CD4-positive, alpha-beta T cell treated with Interleukin-6 for 4 hours (primary cell): ENCODE measurements around the gene OR10J5.
"Not testable (repeated sequence)": the region's sequence is repeated elsewhere in the genome, so short reads cannot be mapped to it uniquely, and the experiment has no call there.

Source experiments
- DNase-seq: peaks from one replicate; pipeline ENCODE4 v3.0.0-alpha.2; 2020; ENCODE audit warnings: mixed read lengths

Gene OR10J5

GRCh38 chr1:159535907-159536306 is at the start of gene OR10J5:
OR10J5 (minus strand) TSS chr1:159536007; CDS start chr1:159536007, 0 bp downstream.
- DNase-seq = no peak

DNA sequence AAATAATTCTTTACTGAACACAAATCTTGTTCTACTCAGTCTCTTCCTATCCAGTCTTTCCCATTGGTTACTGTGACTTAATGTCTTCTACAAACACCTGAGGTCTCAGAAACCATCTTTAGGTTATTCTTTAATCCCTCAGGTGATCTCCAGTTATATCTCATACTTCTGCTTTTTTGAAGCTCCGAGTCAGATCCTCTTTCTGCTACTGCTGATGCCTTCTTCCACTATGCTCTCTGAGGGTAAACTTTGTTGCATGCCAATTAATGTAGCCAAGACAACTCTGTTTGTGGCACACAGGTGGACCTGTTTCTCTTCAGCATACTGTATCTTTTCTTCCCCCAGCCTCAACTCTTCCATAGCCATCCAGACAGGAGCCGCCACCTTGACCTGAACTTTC is 48.7 kb upstream of the OR10J5 start:
- DNase-seq = no peak

GRCh38 chr1:159581422-159581821 is 45.6 kb upstream of the OR10J5 start:
- no peak for DNase-seq

- no peak for DNase-seq
Observed at GRCh38 chr1:159580340-159580739, 44.5 kb upstream of the OR10J5 start.

GRCh38 chr1:159577446-159577845 is 41.6 kb upstream of the OR10J5 start:
- no peak for DNase-seq

GRCh38 chr1:159562680-159563079 is 26.9 kb upstream of the OR10J5 start:
- DNase-seq = no peak

DNA sequence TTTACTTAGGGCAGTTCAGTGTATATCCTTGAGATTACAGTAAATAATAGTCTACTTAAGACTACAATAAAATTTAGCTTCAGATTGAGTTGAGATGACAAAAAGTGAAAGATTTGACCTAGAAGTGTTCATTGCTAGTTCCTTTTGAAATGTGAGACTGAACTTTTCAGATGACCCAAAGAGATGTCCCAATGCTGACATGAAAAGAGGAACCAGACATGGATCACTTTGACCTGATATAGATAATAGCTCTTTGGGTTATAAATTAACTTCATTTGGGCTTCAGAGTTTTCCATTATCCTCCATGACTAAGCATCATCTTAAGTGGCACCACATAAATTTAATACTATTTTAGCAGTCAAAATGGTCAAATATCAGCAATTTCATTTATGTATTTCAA is 25.7 kb upstream of the OR10J5 start:
- no peak for DNase-seq

DNA sequence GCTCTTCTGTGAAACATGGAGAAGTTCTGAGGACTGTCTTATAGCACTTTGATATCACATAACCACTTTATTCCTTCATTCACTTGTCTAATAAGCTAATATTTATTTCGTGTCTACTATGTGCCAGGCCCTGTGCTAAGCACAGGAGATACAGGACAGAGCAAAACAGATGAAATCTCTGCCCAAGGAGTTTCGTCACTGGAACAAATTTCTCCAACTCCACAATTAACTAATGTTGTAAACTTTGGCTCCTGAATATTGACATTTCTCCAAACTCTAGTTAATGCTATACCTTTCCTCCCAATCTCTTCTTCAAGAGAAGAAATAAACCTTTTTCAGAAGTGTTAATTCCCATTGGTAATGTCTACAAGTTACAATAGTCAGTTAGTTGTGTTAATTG is 24.8 kb upstream of the OR10J5 start:
- DNase-seq = no peak

DNA sequence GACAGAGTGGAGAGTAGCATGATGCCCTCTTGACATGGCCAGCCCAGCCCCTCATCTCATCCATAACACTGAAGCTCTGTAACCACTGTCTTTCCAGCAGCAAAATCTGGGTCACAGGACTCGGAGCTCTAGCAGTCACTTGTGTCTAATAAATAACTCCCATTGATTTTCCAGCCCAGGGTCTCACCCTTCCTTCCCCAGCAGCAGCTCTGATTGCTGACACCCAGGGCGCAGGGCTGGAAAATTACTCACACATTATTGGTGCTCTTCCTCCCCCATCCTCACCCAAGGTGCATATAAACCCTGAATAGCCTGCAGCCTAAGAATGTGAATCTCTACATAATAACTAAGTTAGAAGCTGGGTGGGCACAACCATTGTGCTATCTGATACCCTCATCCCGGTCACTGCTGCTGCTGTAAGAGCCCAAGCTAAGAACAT is 21.1 kb upstream of the OR10J5 start:
- no peak for DNase-seq

DNA sequence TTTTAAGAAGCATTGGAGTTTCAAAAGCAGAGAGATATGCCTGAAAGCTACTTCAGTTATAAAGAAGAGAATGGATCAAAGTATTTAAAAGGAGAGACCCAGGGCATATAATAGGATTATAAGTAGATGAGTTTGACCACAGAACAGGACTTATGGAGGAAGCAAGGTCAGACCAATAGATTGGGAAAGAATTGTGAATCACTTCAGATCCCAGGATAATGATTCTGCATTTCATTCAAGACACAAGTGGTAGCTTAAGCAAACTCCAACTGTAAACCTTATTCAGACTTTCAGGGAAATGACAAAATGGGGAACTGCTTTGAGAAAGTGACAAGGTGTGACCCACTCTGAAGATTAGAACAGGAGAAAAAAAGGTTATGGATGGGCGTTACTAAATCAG is 18.9 kb upstream of the OR10J5 start:
- DNase-seq = no peak

DNA sequence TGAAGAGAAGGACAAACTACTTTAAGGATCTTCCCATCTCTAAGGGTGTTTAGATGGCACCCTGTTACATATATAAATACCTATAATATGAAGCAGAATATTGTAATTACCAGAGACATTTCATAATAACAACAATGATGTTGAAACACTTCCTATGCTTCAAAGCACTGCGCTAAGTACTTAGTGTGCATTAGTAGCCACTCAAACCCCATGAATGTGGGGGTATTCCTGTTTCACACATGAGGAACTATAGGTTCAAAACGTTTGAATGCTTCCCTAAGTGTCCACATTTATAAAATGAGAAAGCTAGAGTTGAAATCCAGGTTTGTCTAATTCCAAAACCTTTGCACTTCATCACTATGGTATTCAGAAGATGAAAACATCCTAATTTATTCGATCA is 18.5 kb upstream of the OR10J5 start:
- DNase-seq = no peak

- no peak for DNase-seq
Observed at GRCh38 chr1:159548126-159548525, 12.3 kb upstream of the OR10J5 start.

DNA sequence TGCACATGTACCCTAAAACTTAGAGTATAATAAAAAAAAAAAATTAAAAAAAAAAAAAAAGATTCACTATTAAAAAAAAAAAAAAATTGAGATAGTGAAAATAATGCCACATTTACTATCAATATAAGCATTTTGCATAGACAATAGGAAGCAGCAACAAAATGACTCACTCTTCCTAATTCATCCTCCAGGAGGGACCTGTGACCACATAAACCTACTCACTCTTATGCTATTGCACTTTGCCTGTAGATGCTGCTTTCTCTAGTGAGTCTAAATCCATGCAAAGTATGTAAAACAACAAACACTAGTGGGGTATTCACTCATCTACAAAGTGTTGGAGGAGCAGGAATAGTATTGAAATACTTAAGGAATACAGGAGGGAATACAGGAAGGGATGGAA is 2.9 kb downstream of the OR10J5 start:
- no peak for DNase-seq

- not testable (repeated sequence) for DNase-seq
Observed at GRCh38 chr1:159524792-159525191, 11.0 kb downstream of the OR10J5 start.

DNA sequence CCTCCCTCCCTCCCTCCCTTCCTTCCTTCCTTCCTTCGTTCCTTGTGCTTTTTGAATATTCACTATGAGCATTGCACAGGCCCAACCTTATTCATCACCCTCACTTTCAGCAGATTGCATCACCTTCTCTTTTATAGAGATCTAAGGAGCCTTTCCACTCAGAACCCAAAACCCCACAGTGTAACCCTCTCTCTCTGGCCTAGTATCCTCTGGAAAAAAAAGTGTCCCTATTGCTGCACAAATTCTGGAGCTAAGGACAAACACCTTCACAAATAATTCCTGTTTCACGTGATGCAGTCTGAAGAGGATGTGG is 25.6 kb downstream of the OR10J5 start:
- DNase-seq = no peak

- no peak for DNase-seq
Observed at GRCh38 chr1:159509440-159510228, 26.2 kb downstream of the OR10J5 start.

GRCh38 chr1:159508951-159509350 is 26.9 kb downstream of the OR10J5 start:
- DNase-seq = no peak

DNA sequence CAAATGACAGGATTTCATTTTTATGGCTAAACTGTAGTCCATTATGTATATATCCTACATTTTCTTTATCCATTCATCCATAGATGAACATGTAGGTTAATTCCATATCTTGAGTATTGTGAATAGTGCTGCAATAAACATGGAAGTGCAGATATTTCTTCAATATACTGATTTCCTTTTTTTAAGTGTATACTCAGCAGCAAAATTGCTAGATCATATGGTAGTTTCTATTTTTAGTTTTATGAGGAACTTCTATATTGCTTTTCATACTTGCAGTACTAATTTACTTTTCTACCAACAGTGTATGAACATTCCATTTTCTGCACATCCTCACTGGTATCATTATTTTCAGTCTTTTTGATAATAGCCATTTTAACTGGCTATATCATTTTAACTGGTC is 30.1 kb downstream of the OR10J5 start:
- no peak for DNase-seq

DNA sequence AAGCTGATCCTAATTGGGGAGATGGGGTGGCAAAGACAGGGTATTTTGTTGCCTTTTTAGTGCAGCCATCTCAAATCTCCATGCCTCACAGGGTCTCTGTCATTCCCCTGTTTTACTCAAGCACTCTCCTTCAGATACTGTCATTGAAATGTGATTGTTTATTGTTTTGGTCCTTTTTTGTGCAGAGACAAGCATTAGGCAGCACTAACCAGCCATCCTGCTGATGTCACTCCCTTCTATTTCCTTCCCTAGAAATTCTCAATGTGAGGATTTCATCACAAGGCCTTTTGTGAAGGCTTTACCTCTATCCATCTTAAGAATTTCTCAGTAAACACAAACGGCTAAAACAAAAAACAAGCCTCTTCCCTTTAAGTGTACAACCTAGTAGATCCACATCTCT is 34.7 kb downstream of the OR10J5 start:
- no peak for DNase-seq

DNA sequence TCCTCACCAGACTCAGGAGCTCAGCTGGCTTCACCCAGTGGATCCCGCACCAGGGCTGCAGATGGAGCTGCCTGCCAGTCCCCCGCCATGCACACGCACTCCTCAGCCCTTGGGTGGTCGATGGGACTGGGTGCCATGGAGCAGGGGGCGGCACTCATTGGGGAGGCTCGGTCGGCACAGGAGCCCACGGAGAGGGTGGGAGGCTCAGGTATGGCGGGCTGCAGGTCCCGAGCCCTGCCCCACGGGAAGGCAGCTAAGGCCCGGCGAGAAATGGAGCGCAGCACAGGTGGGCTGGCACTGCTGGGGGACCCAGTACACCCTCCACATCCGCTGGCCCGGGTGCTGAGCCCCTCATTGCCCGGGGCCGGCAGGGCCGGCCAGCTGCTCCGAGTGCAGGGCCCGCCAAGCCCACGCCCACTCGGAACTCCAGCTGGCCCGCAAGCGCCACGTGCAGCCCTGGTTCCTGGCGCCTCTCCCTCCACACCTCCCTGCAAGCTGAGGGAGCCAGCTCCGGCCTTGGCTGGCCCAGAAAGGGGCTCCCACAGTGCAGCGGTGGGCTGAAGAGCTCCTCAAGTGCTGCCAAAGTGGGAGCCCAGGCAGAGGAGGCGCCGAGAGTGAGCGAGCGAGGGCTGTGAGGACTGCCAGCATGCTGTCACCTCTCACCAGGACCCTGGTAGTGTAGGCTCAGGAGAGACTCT is 41.1 kb downstream of the OR10J5 start:
- DNase-seq = not testable (repeated sequence)

GRCh38 chr1:159493354-159493753 is 42.5 kb downstream of the OR10J5 start:
- DNase-seq = no peak

DNA sequence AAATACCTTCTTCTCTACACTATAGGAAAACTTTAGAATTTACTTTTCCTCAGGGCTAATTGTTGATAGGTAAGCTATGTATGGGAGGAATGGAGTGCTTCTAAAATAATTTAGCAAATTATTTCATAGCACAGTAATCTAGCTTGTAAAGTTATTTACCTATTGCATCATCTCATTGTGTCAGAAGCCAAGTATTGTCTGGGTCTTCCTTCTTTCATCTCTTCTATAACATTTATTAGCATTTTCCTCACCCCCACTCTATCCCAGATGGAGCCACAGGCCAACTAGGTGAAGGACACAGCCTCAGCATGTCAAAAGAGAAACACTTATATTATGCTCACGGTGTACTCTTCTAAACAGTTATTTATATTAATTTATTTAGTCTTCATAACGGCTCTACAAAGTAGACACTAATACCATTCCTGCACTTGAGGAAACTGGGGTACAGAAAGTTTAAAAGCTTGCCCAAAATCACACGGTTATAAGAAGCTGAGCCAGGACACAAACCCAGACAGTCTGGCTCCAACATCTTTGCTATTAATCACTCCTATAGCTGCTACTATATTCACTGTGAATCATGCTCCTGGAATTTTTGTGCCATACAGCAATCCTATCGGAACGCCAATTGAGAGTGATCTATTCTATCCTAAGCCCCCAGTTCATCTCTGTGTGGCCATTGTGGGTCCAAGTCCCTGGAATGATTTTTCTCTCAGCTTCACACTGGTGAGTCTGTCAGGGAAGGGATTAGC is 43.1 kb downstream of the OR10J5 start:
- no peak for DNase-seq
